T-helper 1 cell treated with Interleukin-12 subunit alpha and Interleukin-12 subunit beta and Interleukin-4 antibody, amounts not matched to agents 30 ng/mL and 1 ng/mL, for 36 hours (primary cell): ENCODE measurements around the gene C1R. TPM values are rescaled to one million over a fixed set of nuclear protein-coding genes. Genes with fewer than 3 reads are reported as not detected.

Experiments
- intact Hi-C: fragments of 100-400 bp; cut with micrococcal nuclease; formaldehyde crosslinking; loops from one replicate; pipeline ENCODE4 v1.15.1; 2024
- total RNA-seq: library from RNA; stranded (reverse); gene quantifications from 2 replicates; pipeline ENCODE4 v1.2.3, GENCODE V29; 2022

Gene C1R
- total RNA-seq, 1 donor from 2014 or later, result 3.3 TPM

GRCh38 chr12:7100239-7100638, 8.0 kb upstream of the C1R start:
- intact Hi-C loops, result no loop called here

GRCh38 chr12:7099290-7099996, 7.2 kb upstream of the C1R start:
- intact Hi-C loops, result no loop called here

GRCh38 chr12:7096979-7097378, 4.7 kb upstream of the C1R start:
- intact Hi-C loops, result no loop called here

- intact Hi-C loops, result no loop called here
Observed at GRCh38 chr12:7096006-7096932, 4.0 kb upstream of the C1R start.

- intact Hi-C loops, result no loop called here
Observed at GRCh38 chr12:7093892-7094291, 1.6 kb upstream of the C1R start.

GRCh38 chr12:7093486-7093885, 1.2 kb upstream of the C1R start:
- intact Hi-C loops, result no loop called here

GRCh38 chr12:7092986-7093460, 778 bp upstream of the C1R start:
- intact Hi-C loops, result loop anchor here (1.0 kb wide), 6 partner anchors 16 to 224 kb away; partner anchors contain the start of genes C12orf57, C1RL, EMG1 and LPCAT3

- intact Hi-C loops, result loop anchor here (1.0 kb wide), 6 partner anchors 18 to 222 kb away; partner anchors contain the start of genes C12orf57, C1RL, EMG1 and LPCAT3
Observed at GRCh38 chr12:7091660-7092228, 501 bp downstream of the C1R start.

GRCh38 chr12:7091171-7091570, 1.1 kb downstream of the C1R start:
- intact Hi-C loops, result no loop called here

GRCh38 chr12:7090222-7090998, 1.8 kb downstream of the C1R start:
- intact Hi-C loops, result no loop called here

- intact Hi-C loops, result no loop called here
Observed at GRCh38 chr12:7089196-7089871, 2.9 kb downstream of the C1R start.

- intact Hi-C loops, result loop anchor here (1.0 kb wide), 1 partner anchor 29 kb away; no protein-coding TSS in a partner anchor
Observed at GRCh38 chr12:7083125-7083524, 9.1 kb downstream of the C1R start.

- intact Hi-C loops, result no loop called here
Observed at GRCh38 chr12:7081037-7081436, 11.2 kb downstream of the C1R start.

- intact Hi-C loops, result no loop called here
Observed at GRCh38 chr12:7079826-7080125, 12.5 kb downstream of the C1R start.

GRCh38 chr12:7078163-7078562, 14.1 kb downstream of the C1R start:
- intact Hi-C loops, result no loop called here

- intact Hi-C loops, result no loop called here
Observed at GRCh38 chr12:7076493-7076892, 15.8 kb downstream of the C1R start.

- intact Hi-C loops, result no loop called here
Observed at GRCh38 chr12:7075939-7076338, 16.3 kb downstream of the C1R start.

GRCh38 chr12:7075518-7075917, 16.7 kb downstream of the C1R start:
- intact Hi-C loops, result no loop called here

- intact Hi-C loops, result no loop called here
Observed at GRCh38 chr12:7073946-7074345, 18.3 kb downstream of the C1R start.

- intact Hi-C loops, result no loop called here
Observed at GRCh38 chr12:7072554-7072953, 19.7 kb downstream of the C1R start.

GRCh38 chr12:7072035-7072434, 20.2 kb downstream of the C1R start:
- intact Hi-C loops, result no loop called here
